Hepatocyte (in vitro differentiated cells): ENCODE results near the gene ZFYVE16. TPM values are rescaled to one million over a fixed set of nuclear protein-coding genes. Genes with fewer than 3 reads are reported as not detected.

ENCODE experiments used
- DNase-seq: peaks from one replicate; pipeline ENCODE4 v3.0.0-alpha.2; 2016; ENCODE audit warnings: low spot score
- H2AFZ ChIP-seq: fragments of 200-600 bp; sonication (generic); 2 replicates; pipeline ENCODE4 v1.6.0; 2016; ENCODE audit warnings: antibody characterized with exemption, mild to moderate bottlenecking
- H3K27ac ChIP-seq: fragments of 200-600 bp; sonication (generic); 2 replicates; pipeline ENCODE4 v1.5.1; 2016; ENCODE audit warnings: mild to moderate bottlenecking
- H3K27me3 ChIP-seq: fragments of 200-600 bp; sonication (generic); 2 replicates; pipeline ENCODE4 v1.6.1; 2016
- H3K36me3 ChIP-seq: fragments of 200-600 bp; sonication (generic); replicated peaks from 2 replicates; pipeline ENCODE4 v1.5.1; 2016; ENCODE audit warnings: low read depth; ENCODE audit not compliant: insufficient read depth
- H3K4me1 ChIP-seq: fragments of 200-600 bp; sonication (generic); 2 replicates; pipeline ENCODE4 v1.5.1; 2016; ENCODE audit warnings: mild to moderate bottlenecking, moderate library complexity; ENCODE audit not compliant: insufficient read depth
- H3K4me2 ChIP-seq: fragments of 200-600 bp; sonication (generic); 2 replicates; pipeline ENCODE4 v1.6.0; 2016
- H3K4me3 ChIP-seq: fragments of 200-600 bp; sonication (generic); 2 replicates; pipeline ENCODE4 v1.5.1; 2016; ENCODE audit warnings: mild to moderate bottlenecking
- H3K79me2 ChIP-seq: fragments of 200-600 bp; sonication (generic); 2 replicates; pipeline ENCODE4 v1.6.0; 2017; ENCODE audit warnings: mild to moderate bottlenecking
- H3K9me2 ChIP-seq: fragments of 200-600 bp; sonication (generic); replicated peaks from 2 replicates; pipeline ENCODE4 v1.6.0; 2017; ENCODE audit warnings: mild to moderate bottlenecking; ENCODE audit not compliant: insufficient read depth
- H3K9me3 ChIP-seq: fragments of 200-600 bp; sonication (generic); 2 replicates; pipeline ENCODE4 v1.5.1; 2016; ENCODE audit warnings: low read depth, mild to moderate bottlenecking
- H4K20me1 ChIP-seq: fragments of 200-600 bp; sonication (generic); 2 replicates; pipeline ENCODE4 v1.6.0; 2016; ENCODE audit warnings: mild to moderate bottlenecking; ENCODE audit not compliant: insufficient read depth, poor library complexity, severe bottlenecking
- EZH2 ChIP-seq: fragments of 200-600 bp; sonication (generic); IDR thresholded peaks from 2 replicates; pipeline ENCODE4 v1.6.1; 2016; ENCODE audit warnings: antibody characterized with exemption, mild to moderate bottlenecking, borderline replicate concordance
- EZH2phosphoT487 ChIP-seq: fragments of 200-600 bp; sonication (generic); IDR thresholded peaks from one replicate; pipeline ENCODE4 v1.6.1; 2018; ENCODE audit warnings: antibody characterized with exemption, mild to moderate bottlenecking, low read depth, moderate library complexity; ENCODE audit not compliant: unreplicated experiment, severe bottlenecking
- WGBS: methylation state at CpG from one replicate; pipeline ENCODE4 v1.1.6; 2016; ENCODE audit warnings: low lambda C conversion rate; ENCODE audit errors: missing lambda C conversion rate; 5-methylcytosine and 5-hydroxymethylcytosine counted together
- polyA plus RNA-seq: library from polyadenylated mRNA; unstranded; fragments of >200 nt; fragmentation: Nextera tagmentation; extraction: Ambion mirVana; gene quantifications from 2 replicates; pipeline ENCODE4 v1.2.1, GENCODE V29; 2016
- total RNA-seq: library from RNA; depleted of rRNA; stranded (reverse); fragments of >200 nt; gene quantifications from 2 replicates; pipeline ENCODE4 v1.2.3, GENCODE V29; 2014
- TF ChIP-seq, protein P1 (sequence below): fragments of 200-600 bp; sonication (generic); IDR thresholded peaks from 2 replicates; pipeline ENCODE4 v1.5.1; 2016; ENCODE audit warnings: antibody characterized with exemption, mild to moderate bottlenecking; ENCODE audit not compliant: poor library complexity

ZFYVE16 gene
- total and polyA plus RNA-seq, 2 experiments from 2014 or later: 12.5 to 48.4 TPM

DNA sequence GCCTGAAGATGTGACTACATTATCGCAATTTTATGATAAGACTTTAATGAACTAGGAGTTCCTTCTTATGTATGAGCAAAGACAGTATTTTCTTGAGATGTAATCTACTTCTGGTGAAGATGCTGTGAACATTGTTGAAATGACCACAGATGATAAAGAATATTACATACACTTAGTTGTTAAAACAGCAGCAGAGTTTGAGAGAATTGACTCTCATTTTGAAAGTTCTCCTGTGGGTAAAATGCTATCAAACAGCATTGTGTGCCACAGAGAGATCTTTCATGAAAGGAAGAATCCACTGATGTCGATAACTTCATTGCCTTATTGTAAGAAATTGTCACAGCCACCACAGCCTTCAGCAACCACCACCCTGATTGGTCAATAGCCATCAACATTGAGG lies 88.0 kb downstream of the ZFYVE16 start:
- DNase-seq: no peak
- TF ChIP-seq, protein P1, sequence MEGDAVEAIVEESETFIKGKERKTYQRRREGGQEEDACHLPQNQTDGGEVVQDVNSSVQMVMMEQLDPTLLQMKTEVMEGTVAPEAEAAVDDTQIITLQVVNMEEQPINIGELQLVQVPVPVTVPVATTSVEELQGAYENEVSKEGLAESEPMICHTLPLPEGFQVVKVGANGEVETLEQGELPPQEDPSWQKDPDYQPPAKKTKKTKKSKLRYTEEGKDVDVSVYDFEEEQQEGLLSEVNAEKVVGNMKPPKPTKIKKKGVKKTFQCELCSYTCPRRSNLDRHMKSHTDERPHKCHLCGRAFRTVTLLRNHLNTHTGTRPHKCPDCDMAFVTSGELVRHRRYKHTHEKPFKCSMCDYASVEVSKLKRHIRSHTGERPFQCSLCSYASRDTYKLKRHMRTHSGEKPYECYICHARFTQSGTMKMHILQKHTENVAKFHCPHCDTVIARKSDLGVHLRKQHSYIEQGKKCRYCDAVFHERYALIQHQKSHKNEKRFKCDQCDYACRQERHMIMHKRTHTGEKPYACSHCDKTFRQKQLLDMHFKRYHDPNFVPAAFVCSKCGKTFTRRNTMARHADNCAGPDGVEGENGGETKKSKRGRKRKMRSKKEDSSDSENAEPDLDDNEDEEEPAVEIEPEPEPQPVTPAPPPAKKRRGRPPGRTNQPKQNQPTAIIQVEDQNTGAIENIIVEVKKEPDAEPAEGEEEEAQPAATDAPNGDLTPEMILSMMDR: no peak
- TF ChIP-seq EZH2 (no peak), EZH2phosphoT487 (no peak)
- Histone ChIP-seq H3K4me1 (no peaks in the 10 kb centered on the region), H3K9me3 (no peaks in the 10 kb centered on the region), H4K20me1 (no peaks in the 10 kb centered on the region), H3K4me2 (no peak overlapping the region), H3K4me3 (no peak overlapping the region), H3K9me2 (no peaks in the 10 kb centered on the region), H3K79me2 (no peaks in the 10 kb centered on the region), H3K36me3 (no peaks in the 10 kb centered on the region), H2AFZ (no peak overlapping the region), H3K27me3 (no peaks in the 10 kb centered on the region), H3K27ac (no peak overlapping the region)
- WGBS: 98% methylated on average over 2 of the region's 2 CpGs

DNA sequence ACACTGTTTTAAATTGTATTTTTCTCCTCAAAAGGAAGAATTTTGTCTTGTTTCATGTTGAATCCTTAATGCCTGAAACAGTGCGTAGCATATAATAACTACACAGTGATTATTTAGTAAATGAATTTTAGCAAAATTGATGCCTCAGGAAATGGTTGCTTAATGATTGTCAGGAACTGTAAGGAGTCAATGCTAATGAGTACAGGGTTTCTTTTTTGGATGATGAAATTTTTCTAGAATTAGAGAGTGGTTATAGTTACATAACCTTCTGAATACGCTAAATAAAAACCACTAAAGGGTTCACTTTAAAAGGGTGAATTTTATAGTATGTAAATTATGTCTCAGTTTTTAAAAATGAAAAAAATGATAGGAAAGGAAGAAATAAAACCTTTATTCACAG lies 94.9 kb downstream of the ZFYVE16 start:
- no peak for DNase-seq
- no peak for TF ChIP-seq EZH2
- TF ChIP-seq, protein P1: no peak
- no peak for TF ChIP-seq EZH2phosphoT487
- no peaks in the 10 kb centered on the region for H3K36me3 ChIP-seq
- no peaks in the 10 kb centered on the region for H3K9me2 ChIP-seq
- no peak overlapping the region for H3K4me3 ChIP-seq
- 96% methylated on average over 2 of the region's 2 CpGs for WGBS
- no peaks in the 10 kb centered on the region for H4K20me1 ChIP-seq
- no peak overlapping the region for H3K4me2 ChIP-seq
- no peaks in the 10 kb centered on the region for H3K27me3 ChIP-seq
- H3K79me2 ChIP-seq: no peaks in the 10 kb centered on the region
- H2AFZ ChIP-seq: no peak overlapping the region
- H3K4me1 ChIP-seq: no peaks in the 10 kb centered on the region
- no peak overlapping the region for H3K27ac ChIP-seq
- H3K9me3 ChIP-seq: no peaks in the 10 kb centered on the region

DNA sequence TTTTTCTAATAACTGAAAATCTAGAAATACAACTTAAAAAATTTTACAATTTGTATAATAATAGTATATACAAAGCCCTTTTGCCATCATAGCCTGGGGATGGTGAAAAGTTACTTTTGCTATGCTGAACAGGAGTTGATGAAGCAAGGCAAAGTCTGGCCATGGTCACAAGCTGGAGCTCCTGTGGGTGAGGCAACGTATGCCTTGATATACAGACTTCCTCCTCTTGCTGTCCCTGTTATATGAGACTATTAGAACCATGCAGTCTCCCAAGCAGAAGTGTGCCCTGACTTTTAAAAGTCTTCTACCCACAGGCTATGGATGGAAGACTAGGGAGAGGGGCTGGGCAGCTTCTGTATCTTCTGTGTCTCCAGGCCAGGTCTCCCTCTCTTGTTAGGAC lies 95.8 kb downstream of the ZFYVE16 start:
- Histone ChIP-seq H3K4me3 (no peak overlapping the region), H3K36me3 (no peaks in the 10 kb centered on the region), H2AFZ (no peak overlapping the region), H3K9me3 (no peaks in the 10 kb centered on the region), H3K27me3 (no peaks in the 10 kb centered on the region), H3K9me2 (no peaks in the 10 kb centered on the region), H3K79me2 (no peaks in the 10 kb centered on the region), H4K20me1 (no peaks in the 10 kb centered on the region), H3K4me1 (no peaks in the 10 kb centered on the region), H3K27ac (no peak overlapping the region), H3K4me2 (no peak overlapping the region)
- no peak for DNase-seq
- TF ChIP-seq EZH2 (no peak), EZH2phosphoT487 (no peak)
- TF ChIP-seq, protein P1: no peak
- WGBS: 88% methylated on average over 1 of the region's 1 CpG

DNA sequence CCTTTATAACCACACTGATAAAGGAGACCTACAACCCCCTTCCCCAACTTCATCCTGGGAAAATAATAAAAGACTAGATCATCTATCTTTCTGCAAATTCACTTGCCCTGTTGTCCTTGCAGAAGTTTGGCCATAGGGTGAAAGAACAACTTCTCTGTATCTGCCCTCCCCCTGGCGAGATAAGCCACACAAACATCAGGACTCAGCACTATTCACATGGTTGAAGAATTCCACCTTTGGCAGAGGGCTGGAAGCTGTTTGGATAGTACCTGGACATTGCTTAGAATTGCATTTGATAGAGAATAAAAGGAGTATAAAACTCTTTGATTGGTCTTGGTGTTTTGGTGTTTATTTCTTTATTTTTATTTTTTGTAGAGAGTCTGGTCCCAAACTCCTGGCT lies 97.0 kb downstream of the ZFYVE16 start:
- H3K79me2 ChIP-seq: no peaks in the 10 kb centered on the region
- no peaks in the 10 kb centered on the region for H3K9me2 ChIP-seq

More for the DNA sequence above, 97.0 kb downstream of the ZFYVE16 start:
- H3K9me3 ChIP-seq: no peaks in the 10 kb centered on the region
- DNase-seq: peak; percentile 12
- H3K4me2 ChIP-seq: no peak overlapping the region
- no peak overlapping the region for H2AFZ ChIP-seq
- no peak overlapping the region for H3K4me3 ChIP-seq
- H3K27ac ChIP-seq: no peak overlapping the region
- no peaks in the 10 kb centered on the region for H3K36me3 ChIP-seq
- TF ChIP-seq EZH2phosphoT487: no peak
- TF ChIP-seq, protein P1: no peak
- TF ChIP-seq EZH2: no peak
- H3K4me1 ChIP-seq: no peaks in the 10 kb centered on the region
- H4K20me1 ChIP-seq: no peaks in the 10 kb centered on the region
- no peaks in the 10 kb centered on the region for H3K27me3 ChIP-seq
- 67% methylated on average over 1 of the region's 1 CpG for WGBS
